NCI-H345 treated with DMSO at 0.1 percent for 48 hours (cell line): Measurements from ENCODE around the gene PLCG2.
"Not testable (repeated sequence)": the region's sequence is repeated elsewhere in the genome, so short reads cannot be mapped to it uniquely, and the experiment has no call there.

Experiments used
- DNase-seq: peaks from one replicate; lab custom pipeline; 2025; ENCODE audit not compliant: unreplicated experiment; lab: John Stamatoyannopoulos, UW

The PLCG2 gene

DNA sequence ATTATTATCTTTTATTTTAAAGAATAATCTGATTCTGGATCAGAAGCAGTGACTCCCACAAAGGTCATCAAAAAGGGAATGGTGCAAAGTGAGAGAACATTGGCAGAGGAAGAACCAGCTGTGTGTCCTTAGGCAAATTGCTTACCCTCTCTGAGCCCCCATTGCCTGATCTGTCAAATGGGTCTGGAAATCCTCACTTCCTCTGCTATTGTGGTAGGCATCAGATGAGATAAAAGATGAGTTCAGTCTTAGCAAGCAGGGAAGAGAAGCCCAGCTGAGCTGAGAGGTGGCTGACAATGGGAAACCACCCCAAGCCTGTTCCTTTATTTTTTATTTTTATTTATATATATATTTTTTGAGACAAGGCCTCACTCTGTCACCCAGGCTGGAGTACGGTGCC, 24.2 kb upstream of the PLCG2 start:
- DNase-seq = no peak

DNA sequence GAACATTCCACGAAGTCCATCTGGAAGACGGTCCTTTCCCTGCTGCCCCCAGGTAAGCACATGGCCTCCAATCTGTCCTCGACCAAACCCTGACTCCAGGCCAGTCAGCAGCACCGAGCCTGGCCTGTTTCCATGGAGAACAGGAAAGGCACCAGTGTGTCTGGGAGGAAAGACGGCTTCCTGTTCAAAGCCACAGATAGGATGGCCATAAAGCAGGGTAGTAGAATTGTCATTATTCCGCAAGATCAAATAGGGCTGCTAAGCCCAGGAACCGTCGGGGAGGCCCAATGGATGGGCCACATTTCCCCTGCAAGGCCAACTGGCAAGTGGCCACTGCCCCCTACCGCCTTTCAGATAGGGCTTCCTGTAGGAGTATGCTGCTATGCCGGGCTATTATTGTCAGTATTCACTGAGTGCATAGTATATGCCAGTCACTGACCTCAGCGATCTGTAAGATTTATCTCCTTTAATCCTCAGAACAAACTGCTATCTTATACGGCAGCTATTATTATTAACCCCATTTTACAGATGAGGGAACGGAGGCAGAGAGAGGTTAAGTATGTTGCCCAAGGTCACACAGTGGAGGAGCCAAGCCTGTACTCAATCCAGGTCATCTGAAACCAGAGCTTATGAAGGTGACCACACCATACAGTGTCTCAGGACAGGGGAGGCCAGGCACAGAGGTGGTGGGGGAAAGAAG, 23.0 kb upstream of the PLCG2 start:
- DNase-seq = no peak

DNA sequence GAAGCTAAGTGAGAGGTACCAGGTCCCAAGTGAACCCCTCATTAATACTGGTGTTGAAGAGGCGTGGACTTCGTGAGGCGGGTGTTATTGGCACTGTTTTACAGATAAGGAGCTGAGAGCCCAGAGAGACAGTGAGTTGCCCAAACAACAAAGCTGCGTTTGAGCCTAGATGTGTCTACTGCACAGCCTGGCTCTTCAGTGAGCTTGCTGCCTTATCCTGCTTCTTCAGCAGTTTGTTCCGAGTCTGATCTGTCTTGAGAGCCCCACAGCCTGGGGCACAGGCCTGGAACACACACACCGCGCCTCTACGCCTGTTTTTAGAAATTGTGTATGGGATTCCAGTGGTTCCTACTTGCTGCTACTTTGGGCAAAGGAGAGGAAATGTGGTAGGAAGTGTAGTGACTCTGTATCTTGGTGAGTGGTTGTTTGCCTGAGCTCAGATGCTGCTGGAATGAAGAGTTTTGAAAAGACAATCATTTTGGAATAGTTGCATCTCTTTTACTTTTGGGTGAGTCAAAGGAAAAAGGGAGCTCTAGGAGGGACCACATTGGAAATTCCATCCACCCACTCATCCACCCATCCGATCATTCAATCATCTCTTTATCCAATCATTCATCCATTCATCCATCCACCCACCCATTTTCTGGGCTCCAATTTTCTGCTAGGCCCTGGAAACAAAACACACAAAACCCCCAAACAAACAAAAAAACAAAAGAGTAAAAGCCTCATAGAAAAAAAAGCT, 22.3 kb upstream of the PLCG2 start:
- no peak for DNase-seq

DNA sequence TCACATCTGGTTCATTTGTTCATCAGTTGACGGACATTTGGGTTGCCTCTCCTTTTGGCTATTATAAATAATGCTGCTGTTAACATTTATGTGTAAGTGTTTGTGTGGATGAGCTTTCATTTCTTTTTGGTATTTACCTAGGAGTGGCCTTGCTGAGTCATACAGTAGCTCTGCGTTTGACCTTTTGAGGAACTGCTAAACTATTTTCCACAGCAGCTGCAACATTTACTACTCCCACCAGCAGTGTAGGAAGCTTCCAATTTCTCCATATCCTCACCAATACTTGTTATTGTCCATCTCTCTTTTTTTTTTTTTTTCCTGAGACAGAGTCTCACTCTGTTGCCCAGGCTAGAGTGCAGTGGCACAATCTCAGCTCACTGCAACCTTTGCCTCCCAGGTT, 20.7 kb upstream of the PLCG2 start:
- DNase-seq = no peak

DNA sequence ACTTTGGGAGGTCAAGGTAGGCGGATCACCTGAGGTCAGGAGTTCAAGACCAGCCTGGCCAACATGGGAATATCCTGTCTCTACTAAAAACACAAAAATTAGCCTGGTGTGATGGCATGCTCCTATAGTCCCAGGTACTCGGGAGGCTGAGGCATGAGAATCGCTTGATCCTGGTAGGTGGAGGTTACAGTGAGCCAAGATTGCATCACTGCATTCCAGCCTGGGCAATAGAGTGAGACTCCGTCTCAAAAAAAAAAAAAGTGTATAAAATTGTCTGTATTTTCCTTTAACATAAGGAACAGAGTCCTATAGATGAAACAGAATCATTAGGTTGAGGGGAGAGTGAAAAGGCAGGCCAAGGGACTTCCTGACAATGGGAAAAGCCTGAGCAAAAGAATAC, 16.8 kb upstream of the PLCG2 start:
- not testable (repeated sequence) for DNase-seq

DNA sequence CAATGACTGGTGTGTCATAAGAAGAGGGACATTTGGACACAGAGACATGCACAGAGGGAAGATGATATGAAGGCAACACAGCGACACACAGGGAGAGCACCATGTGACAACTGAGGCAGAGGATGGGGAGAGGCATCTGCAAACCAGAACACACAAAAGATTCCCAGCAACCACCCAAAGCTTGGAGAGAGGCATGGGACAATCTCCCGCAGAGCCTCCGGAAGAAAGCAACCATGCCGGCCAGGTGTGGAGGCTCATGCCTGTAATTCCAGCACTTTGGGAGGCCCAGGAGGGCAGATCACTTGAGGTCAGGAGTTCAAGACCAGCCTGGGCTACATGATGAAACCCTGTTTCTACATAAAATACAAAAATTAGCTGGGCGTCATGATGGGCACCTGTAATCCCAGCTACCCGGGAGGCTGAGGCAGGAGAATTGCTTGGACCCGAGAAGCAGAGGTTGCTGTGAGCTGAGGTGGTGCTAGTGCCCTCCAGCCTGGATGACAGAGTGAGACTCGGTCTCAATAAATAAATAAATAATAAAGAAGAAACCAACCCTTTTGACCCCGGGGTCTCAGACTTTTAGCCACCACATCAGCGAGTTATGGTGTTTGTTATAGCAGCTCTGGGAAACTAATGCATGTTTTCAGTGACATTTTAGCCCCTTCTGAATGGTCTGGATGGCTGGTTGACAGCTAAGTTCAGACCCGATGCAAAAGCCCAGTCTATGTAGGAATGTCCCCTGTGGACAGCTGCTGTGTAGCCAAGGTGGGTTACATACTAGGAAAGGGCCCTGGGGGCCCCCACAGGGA, 13.8 kb upstream of the PLCG2 start:
- DNase-seq = no peak

DNA sequence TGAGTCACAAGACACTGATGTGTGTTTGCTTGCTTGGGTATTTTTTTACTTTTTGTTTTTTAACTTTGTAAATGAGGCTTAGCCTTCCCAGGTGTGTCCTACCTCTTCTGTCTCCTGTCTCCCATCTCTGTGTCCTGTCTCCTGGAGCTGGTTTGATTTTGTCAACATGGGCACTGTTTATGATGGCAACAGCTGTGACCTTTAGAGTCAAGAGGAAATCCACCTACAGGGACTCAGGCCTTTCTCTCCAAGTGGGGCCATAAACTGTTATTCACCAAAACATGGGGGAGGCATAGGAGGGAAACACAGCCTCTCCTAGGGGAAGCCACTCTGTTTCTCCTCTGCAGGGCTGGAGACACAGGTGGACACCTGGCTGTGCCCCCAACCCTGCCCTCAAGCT, 13.1 kb upstream of the PLCG2 start:
- no peak for DNase-seq

DNA sequence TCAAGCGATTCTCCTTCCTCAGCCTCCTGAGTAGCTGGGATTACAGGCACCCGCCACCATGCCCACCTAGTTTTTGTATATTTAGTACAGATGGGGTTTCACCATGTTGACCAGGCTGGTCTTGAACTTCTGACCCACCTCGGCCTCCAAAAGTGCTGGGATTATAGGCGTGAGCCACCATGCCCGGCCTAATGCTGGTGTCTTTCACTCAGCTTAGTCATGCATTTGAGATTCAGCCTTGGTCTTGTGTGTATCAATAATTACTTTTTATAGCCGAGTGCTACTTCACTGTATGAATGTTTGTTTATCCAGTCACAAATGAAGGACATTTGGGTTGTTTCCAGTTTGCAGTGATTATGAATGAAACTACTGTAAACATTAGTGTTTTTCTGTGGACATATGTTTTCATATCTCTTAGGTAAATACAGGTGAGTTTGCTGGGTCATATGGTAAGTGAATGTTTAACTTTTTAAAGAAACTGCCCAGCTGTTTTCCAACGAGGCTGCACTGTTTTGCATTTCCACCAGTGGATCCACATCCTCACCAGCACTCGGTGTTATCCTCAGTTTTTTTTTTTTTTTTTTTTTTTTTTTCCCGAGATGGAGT, 11.0 kb upstream of the PLCG2 start:
- DNase-seq = peak; percentile 42

DNA sequence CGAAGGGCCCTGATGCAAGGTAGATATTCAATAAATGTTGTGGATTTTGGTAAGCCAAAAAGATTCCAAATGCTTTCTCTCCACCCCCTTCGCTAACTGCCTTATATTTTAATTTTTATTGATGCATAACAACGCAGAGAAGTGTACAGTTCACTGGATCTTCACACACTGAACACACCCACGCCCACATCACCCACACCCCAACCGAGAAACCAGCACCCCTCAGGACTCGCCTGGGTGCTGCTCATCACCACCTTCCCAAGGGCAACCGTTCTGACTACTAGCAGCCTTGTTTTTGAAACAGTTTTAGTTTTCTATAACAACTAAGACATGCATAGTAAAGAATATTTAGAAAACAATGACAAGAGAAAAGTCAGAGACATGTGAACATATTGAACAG, 9.1 kb upstream of the PLCG2 start:
- no peak for DNase-seq

DNA sequence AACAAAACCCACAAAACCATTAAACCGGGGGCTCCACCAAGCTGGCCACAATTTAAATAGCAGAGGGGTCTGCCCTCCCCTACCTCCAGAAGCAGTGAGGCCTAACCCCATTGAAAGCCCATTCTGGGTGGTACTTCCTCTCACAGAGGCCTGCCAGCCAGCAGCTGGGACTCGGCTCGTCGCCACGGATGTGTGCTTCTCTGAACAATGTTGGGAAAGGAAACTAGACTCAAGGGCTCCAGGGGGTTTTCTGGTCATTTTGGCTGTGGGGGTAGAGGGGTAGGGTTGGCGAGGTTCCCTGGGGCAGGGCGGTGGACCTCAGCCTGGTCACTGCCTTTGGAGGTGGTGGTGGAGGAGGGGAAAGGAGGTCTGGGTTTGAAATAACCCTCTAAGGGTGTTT, 4.7 kb upstream of the PLCG2 start:
- DNase-seq = no peak

DNA sequence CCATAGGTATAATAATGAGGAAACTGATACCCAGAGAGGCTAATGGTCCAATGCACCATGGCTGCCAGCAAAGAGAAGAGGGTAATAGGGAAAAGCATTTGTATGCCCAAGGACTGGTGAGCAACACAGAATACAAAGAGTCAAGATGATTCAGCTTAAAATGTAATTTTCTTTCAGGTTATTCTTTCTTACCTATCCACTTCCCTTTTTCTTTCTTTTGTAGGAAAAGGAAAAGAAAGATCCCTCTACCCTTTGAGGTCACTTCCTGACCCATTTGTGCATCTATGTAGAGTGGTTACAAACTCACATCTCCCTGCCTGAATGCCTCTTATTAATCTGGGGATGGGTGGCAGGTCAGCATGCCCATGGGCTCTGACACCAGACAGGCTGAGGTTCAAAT, 3.5 kb upstream of the PLCG2 start:
- no peak for DNase-seq

DNA sequence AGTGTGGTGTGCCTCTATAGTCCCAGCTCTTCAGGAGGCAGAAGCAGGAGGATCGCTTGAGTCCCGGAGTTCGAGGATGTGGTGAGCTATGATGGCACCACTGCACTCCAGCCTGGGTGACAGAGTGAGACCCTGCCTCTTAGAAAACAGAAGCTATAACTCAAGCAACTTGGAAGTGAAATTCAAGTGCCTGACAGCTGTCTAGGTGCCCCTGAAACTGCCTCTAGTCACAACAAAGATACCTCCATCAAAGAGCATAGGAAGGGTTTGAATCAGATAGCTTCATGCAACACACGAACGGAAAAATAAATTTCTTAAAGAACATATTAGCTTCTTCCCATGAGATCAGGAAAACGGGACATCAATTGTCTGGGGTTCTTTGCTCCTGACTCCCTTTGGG, 860 bp upstream of the PLCG2 start:
- no peak for DNase-seq

DNA sequence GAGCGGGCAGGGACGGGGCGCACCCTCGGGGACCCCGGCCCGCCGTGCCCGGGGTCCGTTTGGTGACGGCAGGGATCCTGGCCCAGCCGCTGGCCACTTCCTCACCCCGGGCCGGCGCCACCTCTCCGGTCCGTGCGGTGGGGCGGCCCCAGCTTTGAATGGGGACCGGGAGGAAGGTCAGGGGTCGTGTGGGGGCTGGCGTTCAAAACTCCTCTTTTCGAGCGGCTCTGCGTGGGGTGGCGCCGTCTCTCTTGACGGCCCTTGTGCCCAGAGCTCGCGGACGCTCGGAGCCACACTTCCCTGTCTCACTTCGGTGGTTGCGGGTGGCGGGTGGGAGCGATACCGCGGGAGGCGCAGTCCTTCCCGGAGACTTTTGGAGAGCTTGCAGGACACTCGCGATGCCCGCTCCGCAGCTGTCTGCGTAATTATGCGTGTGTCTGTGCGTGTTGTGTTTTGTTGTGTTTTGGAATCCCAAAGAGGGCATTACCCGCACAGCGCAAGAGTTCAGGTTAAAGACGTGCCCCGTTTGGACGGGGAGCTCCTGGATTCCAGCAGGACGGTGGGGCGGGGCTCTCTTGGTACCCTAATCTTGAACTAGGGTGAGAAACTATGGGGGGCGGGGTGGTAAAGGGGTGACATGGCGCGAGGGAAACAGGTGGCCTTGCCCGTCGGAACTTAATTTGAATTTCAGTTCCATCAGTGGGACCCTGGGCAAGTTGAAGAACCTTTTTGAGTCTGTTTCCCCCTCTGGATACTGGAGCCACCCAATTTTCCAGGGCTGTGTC, 637 bp downstream of the PLCG2 start:
- DNase-seq = no peak

DNA sequence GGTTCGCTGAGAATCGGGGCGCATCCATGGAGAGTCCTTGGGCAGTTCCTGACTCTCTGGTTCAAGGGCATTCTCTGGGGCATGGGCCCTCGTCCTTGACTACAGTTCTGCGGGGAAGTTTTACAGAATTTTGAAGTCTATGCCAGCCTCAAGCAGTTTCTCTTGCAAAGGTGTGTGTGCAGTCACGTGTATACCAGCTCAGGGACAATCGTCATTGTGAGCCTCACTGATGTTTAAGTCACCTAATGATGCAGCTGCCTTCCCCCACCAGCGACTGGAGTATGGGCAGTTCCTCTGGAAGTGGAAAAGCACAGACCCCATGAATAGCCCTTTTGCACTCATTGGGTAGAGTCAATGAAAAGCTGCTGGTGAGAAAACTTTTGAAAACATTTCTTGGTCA, 1.3 kb downstream of the PLCG2 start:
- no peak for DNase-seq

DNA sequence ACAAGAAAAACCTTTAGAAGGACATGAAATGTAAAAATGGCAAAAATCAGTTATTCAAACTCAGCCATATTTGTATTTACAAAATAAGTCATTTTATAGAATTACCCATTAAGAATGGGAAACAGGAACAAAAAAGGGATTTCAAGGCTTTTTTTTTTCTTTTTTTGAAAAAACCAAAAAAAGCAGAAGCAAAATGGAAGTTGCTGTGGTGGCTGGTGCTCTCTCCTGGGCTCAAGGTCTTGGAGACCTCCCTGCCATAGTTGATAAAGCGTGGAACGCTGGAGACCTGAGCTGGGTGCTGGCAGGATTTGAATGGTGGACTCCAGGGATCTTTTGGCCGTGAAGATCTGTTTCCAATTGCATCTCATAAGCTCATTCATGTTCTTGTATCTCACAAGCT, 3.1 kb downstream of the PLCG2 start:
- no peak for DNase-seq

DNA sequence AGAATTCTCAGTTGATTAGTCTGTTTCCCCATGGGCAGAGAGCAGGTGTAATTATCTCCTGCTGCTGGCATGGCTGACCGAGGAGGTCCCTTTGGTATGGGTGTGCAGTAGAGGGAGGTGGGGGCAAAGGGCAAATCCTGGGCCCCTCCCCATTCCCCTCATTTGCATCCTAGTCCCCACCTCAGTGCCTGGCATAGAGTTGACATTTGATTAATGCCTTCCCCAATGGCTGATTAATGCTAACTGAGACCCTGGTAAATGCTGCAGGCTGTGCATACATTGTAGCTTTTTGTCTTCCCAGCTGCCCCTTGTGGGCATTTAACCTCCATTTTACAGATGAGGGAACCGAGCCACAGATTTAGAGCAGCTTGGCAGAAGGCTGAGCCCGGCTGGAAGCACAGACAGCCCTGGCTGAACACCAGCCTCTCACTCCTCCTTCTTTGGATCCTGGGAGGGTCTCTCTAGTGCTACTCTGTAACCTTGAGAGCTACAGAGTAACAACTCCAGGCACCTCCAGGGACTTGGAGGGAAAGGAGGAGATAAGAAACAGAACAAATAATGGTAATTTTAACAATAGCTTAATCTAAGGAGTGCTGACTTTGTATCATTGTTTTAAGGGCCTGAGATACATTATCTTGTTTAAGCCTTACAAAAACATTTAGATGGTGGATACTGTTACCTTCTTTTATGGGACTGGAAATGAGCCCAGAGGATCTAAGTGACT, 5.1 kb downstream of the PLCG2 start:
- DNase-seq = no peak

DNA sequence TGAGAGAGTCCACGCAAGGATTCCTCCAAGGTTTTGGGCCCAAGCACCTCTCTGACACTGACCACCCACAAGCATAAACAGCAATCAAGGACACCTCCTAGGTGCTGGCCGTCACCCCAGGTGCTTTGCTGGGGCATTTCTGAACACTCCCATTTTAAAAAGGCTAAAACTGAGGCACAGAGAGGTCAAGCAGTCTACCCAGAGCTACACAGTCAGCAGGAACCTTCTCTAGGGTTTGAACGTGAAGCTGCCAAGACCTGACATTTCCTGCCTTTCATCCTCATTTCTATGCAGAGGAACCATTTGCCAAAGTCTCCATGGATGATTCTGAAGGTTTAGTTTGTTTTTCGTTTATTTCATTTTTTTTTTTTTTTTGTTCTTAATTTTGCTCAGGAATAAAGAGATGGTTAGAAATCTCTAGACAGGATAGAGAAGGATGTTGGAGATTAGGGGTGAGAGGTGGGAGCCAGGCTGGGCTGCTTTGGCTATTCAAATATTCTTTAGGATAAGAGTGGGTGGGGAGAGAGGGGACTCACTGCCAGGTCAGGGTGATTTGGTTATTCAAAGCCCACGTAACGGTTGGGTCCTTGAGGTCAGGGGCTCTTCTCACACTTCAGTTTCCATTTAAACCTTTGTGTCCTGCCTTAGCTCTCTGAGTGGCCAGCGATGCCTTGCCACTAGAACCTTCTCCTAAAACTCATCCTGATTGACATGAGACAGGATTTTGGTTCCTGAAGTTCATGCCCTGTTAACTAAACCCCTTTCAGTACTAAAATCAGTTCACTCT, 6.2 kb downstream of the PLCG2 start:
- no peak for DNase-seq

DNA sequence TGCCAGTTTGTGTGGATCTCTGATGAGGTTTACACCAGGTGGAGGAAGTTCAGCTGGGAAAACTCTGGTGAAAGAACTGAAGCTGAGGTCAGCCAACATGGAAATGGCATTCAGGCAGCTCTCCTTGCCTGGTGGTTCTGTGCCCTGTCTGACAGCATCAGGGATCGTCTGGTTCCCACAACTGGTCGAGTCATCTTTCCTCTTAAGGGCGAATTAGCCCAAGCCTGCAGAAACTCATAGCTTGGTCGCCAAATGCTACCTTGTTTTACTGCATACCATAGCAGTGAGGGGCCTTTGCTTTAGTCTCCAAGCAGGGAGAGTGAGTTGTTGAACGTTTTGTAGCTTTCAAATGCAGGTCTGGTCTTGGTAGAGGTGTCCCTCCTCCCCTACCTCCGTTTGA, 7.2 kb downstream of the PLCG2 start:
- DNase-seq = no peak

DNA sequence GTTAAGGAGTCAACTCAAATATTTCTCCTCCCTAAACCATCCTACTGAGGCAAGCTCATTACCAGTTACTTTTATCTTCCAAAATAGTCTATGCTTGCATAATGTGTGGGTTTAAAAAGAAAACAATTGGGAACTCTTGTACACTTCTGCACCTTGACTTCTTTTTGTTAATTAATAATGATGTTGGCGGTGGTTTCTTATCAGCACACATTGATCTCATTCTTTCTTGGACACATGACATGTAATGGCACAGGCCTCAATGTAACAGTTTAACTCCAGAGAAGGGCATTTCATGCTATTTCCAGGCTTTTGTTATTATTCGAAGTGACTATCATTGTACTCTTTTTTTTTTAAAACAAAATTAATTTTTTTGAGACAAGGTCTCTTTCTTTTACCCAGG, 7.8 kb downstream of the PLCG2 start:
- DNase-seq = no peak
